T-cell (primary cell): ENCODE measurements around the gene TP63. TPM values are rescaled to one million over a fixed set of nuclear protein-coding genes. Genes with fewer than 3 reads are reported as not detected.

Experiments used
- ATAC-seq, 4 experiments: fragments of 200-7000 bp in 3 of 4; fragments of 150-1000 bp in 1 of 4; cut with Tn5 transposase; replicated peaks in 1 of 4; 1 replicate in 3 of 4; 2 replicates in 1 of 4; pipeline ENCODE4 v1.10.0; 2021; ENCODE audit warnings: moderate library complexity in 3 of 4, mild to moderate bottlenecking in 2 of 4, moderate number of reproducible peaks in 1 of 4
- CTCF ChIA-PET, 2 donors: fragments of 300-600 bp; sonication (Branson Sonifier 250); formaldehyde crosslinking; loops; one replicate each; lab custom pipeline; 2022; ENCODE audit warnings: antibody characterized with exemption in 2 of 2; lab: Charles Lee
- POLR2A ChIA-PET, 2 donors: fragments of 300-600 bp; sonication (Branson Sonifier 250); formaldehyde crosslinking; loops; one replicate each; lab custom pipeline; 2022; ENCODE audit warnings: antibody characterized with exemption in 2 of 2; lab: Charles Lee
- DNase-seq, 35 experiments: peaks; one replicate each; pipeline versions ENCODE4 v3.0.0 to v3.0.0-alpha.2; 2013 to 2023
- H3K27ac ChIP-seq: one replicate; pipeline ENCODE4 v1.5.1; 2013; ENCODE audit warnings: low read length
- H3K27me3 ChIP-seq, 2 experiments: replicated peaks in 1 of 2; 1 replicate in 1 of 2; 2 replicates in 1 of 2; pipeline versions ENCODE4 v1.6.1 to v1.7.0; 2013; ENCODE audit warnings: low read length in 1 of 2, mixed read lengths in 1 of 2; ENCODE audit not compliant: control insufficient read depth in 2 of 2, insufficient read depth in 2 of 2; ENCODE audit errors: extremely low read depth in 1 of 2
- H3K36me3 ChIP-seq, 2 donors: 1 replicate in 1 of 2; 2 replicates in 1 of 2; pipeline versions ENCODE4 v1.6.1 to v1.7.0; 2013; ENCODE audit warnings: low read length in 1 of 2; ENCODE audit not compliant: control insufficient read depth in 2 of 2, insufficient read depth in 1 of 2; ENCODE audit errors: extremely low read depth in 1 of 2
- H3K4me1 ChIP-seq, 2 experiments: 1 replicate in 1 of 2; 2 replicates in 1 of 2; pipeline versions ENCODE4 v1.6.1 to v1.7.0; 2013; ENCODE audit warnings: low read length in 2 of 2, mixed read lengths in 1 of 2; ENCODE audit not compliant: insufficient read depth in 2 of 2, control insufficient read depth in 1 of 2; ENCODE audit errors: extremely low read depth in 1 of 2
- H3K4me3 ChIP-seq, 2 donors: 1 replicate in 1 of 2; 2 replicates in 1 of 2; pipeline versions ENCODE4 v1.5.1 to v1.7.0; 2013; ENCODE audit warnings: mild to moderate bottlenecking in 2 of 2, low read length in 1 of 2, moderate library complexity in 1 of 2; ENCODE audit not compliant: control insufficient read depth in 1 of 2; ENCODE audit errors: extremely low read depth in 1 of 2
- H3K9me3 ChIP-seq: 2 replicates; pipeline ENCODE4 v1.7.0; 2013
- H3K27ac Mint-ChIP-seq, 2 donors: one replicate each; pipeline ENCODE4 v1.8.0; 2020 to 2021; ENCODE audit warnings: mild to moderate bottlenecking in 2 of 2, mixed read lengths in 2 of 2
- H3K27me3 Mint-ChIP-seq, 2 donors: one replicate each; pipeline ENCODE4 v1.8.0; 2021 to 2022; ENCODE audit warnings: mixed read lengths in 2 of 2
- H3K36me3 Mint-ChIP-seq: one replicate; pipeline ENCODE4 v1.8.0; 2021; ENCODE audit warnings: mixed read lengths
- H3K4me1 Mint-ChIP-seq, 3 donors: one replicate each; pipeline ENCODE4 v1.8.0; 2020 to 2022; ENCODE audit warnings: mixed read lengths in 3 of 3, mild to moderate bottlenecking in 1 of 3
- H3K4me3 Mint-ChIP-seq, 3 donors: one replicate each; pipeline ENCODE4 v1.8.0; 2020 to 2022; ENCODE audit warnings: mild to moderate bottlenecking in 3 of 3, mixed read lengths in 3 of 3, moderate library complexity in 3 of 3
- H3K9me3 Mint-ChIP-seq, 3 donors: one replicate each; pipeline ENCODE4 v1.8.0; 2020 to 2022; ENCODE audit warnings: mixed read lengths in 3 of 3
- WGBS: methylation state at CpG from one replicate; pipeline ENCODE4 v1.1.5; 2013; ENCODE audit warnings: missing lambda C conversion rate; ENCODE audit not compliant: insufficient coverage; 5-methylcytosine and 5-hydroxymethylcytosine counted together
- total RNA-seq, 35 experiments: library from RNA in 6 of 35; stranded (reverse) in 6 of 35; fragments of 120-200 nt in 1 of 35; gene quantifications; one replicate each; pipeline versions ENCODE4 v1.2.1 to v1.2.4 and lab custom pipeline; 2013 to 2026

The TP63 gene
- total RNA-seq, 5 donors from 2014 or later (not counting 1 experiment from before 2014, with no cell fraction given), result 0.35 to 0.75 (median 0.62) TPM; not detected in 1

DNA sequence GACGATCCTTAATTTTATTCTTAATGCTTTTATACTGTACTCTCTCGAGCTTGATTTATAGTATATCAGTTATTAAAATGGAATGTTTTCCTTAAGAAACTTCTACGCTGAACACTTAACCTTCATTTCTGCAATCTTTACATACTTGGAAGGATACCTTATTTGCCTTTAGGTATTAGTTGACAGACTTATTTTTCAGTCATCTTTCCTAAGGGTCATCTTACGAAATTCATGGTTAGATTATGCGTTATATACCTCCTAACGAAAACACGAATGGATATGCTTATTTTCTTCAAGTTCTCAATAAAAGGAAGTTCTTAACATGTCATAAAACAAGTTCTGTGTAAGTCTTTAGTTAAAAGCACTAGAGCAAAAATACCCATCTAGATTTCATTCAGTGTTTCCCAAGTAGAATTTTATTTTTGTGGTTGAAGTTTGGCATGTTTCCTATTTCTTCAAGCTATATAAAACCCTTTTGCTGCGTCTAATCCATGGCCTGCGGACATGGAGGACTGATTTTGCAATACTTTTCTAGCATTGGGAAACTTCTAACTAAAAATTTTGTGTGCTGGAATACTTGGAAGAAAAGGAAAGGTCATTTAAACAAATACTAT lies 231.3 kb downstream of the TP63 start:
- WGBS, result no CpG with 5 or more reads among the region's 9 CpGs
- CTCF ChIA-PET, result no interaction called here
- no peak for DNase-seq
- Mint-ChIP-seq H3K27ac (no peak overlapping the region), H3K36me3 (no peaks in the 10 kb centered on the region), H3K9me3 (no peaks in the 10 kb centered on the region), H3K27me3 (peaks cover 0 to 3% of the 10 kb centered on the region in 2 donors), H3K4me3 (no peak overlapping the region), H3K4me1 (no peaks in the 10 kb centered on the region)
- Histone ChIP-seq H3K4me3 (no peak overlapping the region), H3K9me3 (no peaks in the 10 kb centered on the region), H3K27ac (no peak overlapping the region), H3K27me3 (no peaks in the 10 kb centered on the region), H3K36me3 (no peaks in the 10 kb centered on the region), H3K4me1 (no peaks in the 10 kb centered on the region)
- ATAC-seq, result no peak
- POLR2A ChIA-PET, result no interaction called here

GRCh38 chr3:189863031-189863430 lies 231.8 kb downstream of the TP63 start:
- Histone ChIP-seq H3K27ac (no peak overlapping the region), H3K36me3 (no peaks in the 10 kb centered on the region), H3K4me1 (no peaks in the 10 kb centered on the region), H3K9me3 (no peaks in the 10 kb centered on the region), H3K4me3 (no peak overlapping the region), H3K27me3 (no peaks in the 10 kb centered on the region)
- no peaks in the 10 kb centered on the region for H3K4me1 Mint-ChIP-seq
- no CpG with 5 or more reads among the region's 3 CpGs for WGBS
- H3K9me3 Mint-ChIP-seq, result no peaks in the 10 kb centered on the region
- H3K27ac Mint-ChIP-seq, result no peak overlapping the region
- H3K27me3 Mint-ChIP-seq, result peaks cover 0 to 4% of the 10 kb centered on the region in 2 donors
- H3K36me3 Mint-ChIP-seq, result no peaks in the 10 kb centered on the region
- DNase-seq, result no peak
- no peak for ATAC-seq
- POLR2A ChIA-PET, result no interaction called here
- no peak overlapping the region for H3K4me3 Mint-ChIP-seq
- CTCF ChIA-PET, result no interaction called here

DNA sequence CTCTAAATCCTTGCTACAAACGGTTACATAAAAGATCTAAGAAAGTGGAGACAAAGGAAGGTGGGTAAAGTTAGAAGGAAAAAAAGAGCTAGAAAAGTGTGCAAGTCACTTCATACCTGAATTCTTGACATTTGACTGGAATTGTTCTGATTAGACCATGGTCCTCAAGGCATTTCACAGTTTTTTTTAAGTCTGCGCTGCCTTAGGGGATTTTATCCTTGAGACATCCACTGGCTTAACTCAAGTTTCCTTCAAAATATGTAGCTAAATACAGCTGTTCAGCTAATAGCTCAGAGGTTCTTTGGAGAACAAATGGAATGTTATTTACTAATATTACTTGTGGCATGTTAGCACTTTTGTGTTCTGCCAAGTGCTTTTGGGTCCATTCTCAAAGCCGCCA lies 236.9 kb downstream of the TP63 start:
- POLR2A ChIA-PET, result no interaction called here
- Mint-ChIP-seq H3K27me3 (peaks cover 0 to 4% of the 10 kb centered on the region in 2 donors), H3K4me3 (no peak overlapping the region), H3K4me1 (no peaks in the 10 kb centered on the region), H3K27ac (no peak overlapping the region), H3K36me3 (no peaks in the 10 kb centered on the region), H3K9me3 (no peaks in the 10 kb centered on the region)
- Histone ChIP-seq H3K4me1 (no peaks in the 10 kb centered on the region), H3K27me3 (no peaks in the 10 kb centered on the region), H3K36me3 (no peaks in the 10 kb centered on the region), H3K9me3 (no peaks in the 10 kb centered on the region), H3K4me3 (no peak overlapping the region), H3K27ac (no peak overlapping the region)
- DNase-seq (no peak), ATAC-seq (no peak)
- no CpG with 5 or more reads among the region's 3 CpGs for WGBS
- CTCF ChIA-PET, result interaction anchor here in 1 of 2 donors (0.5 kb wide), 1 partner anchor 505 kb away, joined by 3 read pairs; no protein-coding TSS in a partner anchor

DNA sequence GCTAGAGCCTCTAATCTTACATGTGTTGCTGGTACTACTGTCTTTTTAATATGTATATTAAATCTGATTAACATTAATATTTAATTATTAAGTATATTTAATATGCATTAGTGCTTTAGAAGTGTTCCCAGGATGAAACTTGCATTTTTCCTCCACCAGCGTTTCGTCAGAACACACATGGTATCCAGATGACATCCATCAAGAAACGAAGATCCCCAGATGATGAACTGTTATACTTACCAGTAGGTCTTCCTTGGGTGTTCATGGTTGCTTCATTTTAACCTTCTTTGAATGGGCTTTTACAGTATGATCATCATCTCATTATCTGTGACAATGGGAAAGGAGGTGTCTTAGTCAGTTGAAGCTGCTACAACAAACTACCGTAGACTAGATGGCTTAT lies 238.0 kb downstream of the TP63 start:
- H3K36me3 Mint-ChIP-seq, result no peaks in the 10 kb centered on the region
- no CpG with 5 or more reads among the region's 4 CpGs for WGBS
- ATAC-seq (no peak), DNase-seq (no peak)
- H3K27me3 ChIP-seq, result no peaks in the 10 kb centered on the region
- H3K4me3 Mint-ChIP-seq, result no peak overlapping the region
- H3K27ac Mint-ChIP-seq, result no peak overlapping the region
- H3K36me3 ChIP-seq, result no peaks in the 10 kb centered on the region
- no peaks in the 10 kb centered on the region for H3K4me1 ChIP-seq
- ChIA-PET CTCF (interaction anchor here in 1 of 2 donors (0.7 kb wide), 1 partner anchor 507 kb away, joined by 3 read pairs; no protein-coding TSS in a partner anchor), POLR2A (interaction anchor here in 1 of 2 donors (0.6 kb wide), 1 partner anchor 52 kb away, joined by 3 read pairs; no protein-coding TSS in a partner anchor)
- H3K9me3 ChIP-seq, result no peaks in the 10 kb centered on the region
- peaks cover 0 to 4% of the 10 kb centered on the region in 2 donors for H3K27me3 Mint-ChIP-seq
- H3K9me3 Mint-ChIP-seq, result no peaks in the 10 kb centered on the region
- H3K4me1 Mint-ChIP-seq, result no peaks in the 10 kb centered on the region
- no peak overlapping the region for H3K4me3 ChIP-seq
- no peak overlapping the region for H3K27ac ChIP-seq

GRCh38 chr3:189871418-189871817 lies 240.2 kb downstream of the TP63 start:
- Histone ChIP-seq H3K27me3 (no peaks in the 10 kb centered on the region), H3K36me3 (no peaks in the 10 kb centered on the region), H3K9me3 (no peaks in the 10 kb centered on the region), H3K4me3 (no peak overlapping the region), H3K4me1 (no peaks in the 10 kb centered on the region), H3K27ac (no peak overlapping the region)
- H3K27me3 Mint-ChIP-seq, result peaks cover 0 to 4% of the 10 kb centered on the region in 2 donors
- H3K27ac Mint-ChIP-seq, result no peak overlapping the region
- no peaks in the 10 kb centered on the region for H3K36me3 Mint-ChIP-seq
- ChIA-PET CTCF (no interaction called here), POLR2A (no interaction called here)
- no peaks in the 10 kb centered on the region for H3K9me3 Mint-ChIP-seq
- no peaks in the 10 kb centered on the region for H3K4me1 Mint-ChIP-seq
- WGBS, result no CpG with 5 or more reads among the region's 2 CpGs
- DNase-seq (no peak), ATAC-seq (no peak)
- H3K4me3 Mint-ChIP-seq, result no peak overlapping the region

DNA sequence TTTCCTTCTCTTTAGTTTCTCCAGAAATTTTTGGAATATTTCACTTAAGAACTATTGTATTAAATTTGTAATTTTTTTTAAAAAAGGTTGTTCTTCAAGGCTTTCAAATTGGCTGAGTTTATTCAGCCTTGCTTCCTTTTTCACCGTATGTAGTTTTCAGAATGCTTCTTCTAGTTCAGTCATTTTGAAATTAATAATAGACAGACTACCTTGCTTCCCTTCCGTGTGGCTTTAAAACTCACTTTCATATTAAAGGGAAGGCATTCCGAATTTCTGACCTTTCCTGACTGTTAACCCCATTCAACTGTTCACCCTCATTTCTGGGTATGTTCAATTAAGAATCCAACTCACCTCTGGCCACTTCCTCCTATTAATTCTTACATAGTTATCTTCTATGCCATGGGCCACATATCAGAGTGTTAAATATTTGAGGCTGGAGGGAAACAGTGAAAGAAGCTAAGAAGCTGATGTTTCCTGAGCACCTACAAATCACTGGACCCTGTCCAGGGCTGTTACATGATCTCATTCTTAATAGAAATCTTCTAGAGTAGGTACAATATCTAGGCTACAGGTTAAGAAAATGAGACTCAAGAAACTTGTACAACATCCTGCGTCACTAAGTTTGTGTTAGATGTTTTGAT lies 252.0 kb downstream of the TP63 start:
- no peaks in the 10 kb centered on the region for H3K9me3 ChIP-seq
- H3K4me3 Mint-ChIP-seq, result no peak overlapping the region
- H3K36me3 ChIP-seq, result no peaks in the 10 kb centered on the region
- ATAC-seq, result no peak
- no peak for DNase-seq
- no peaks in the 10 kb centered on the region for H3K27me3 ChIP-seq
- H3K27ac Mint-ChIP-seq, result no peak overlapping the region
- no peaks in the 10 kb centered on the region for H3K4me1 ChIP-seq
- H3K27me3 Mint-ChIP-seq, result peaks cover 0 to 4% of the 10 kb centered on the region in 2 donors
- no peaks in the 10 kb centered on the region for H3K36me3 Mint-ChIP-seq
- H3K4me3 ChIP-seq, result no peak overlapping the region
- POLR2A ChIA-PET, result no interaction called here
- WGBS, result no CpG with 5 or more reads among the region's 4 CpGs
- H3K27ac ChIP-seq, result no peak overlapping the region
- no peaks in the 10 kb centered on the region for H3K4me1 Mint-ChIP-seq
- H3K9me3 Mint-ChIP-seq, result no peaks in the 10 kb centered on the region
- CTCF ChIA-PET, result no interaction called here
